Renal cortex interstitium (tissue), 11 donors: ENCODE results near the gene ABCA2. TPM values are rescaled to one million over a fixed set of nuclear protein-coding genes. Genes with fewer than 3 reads are reported as not detected.
"Not testable (repeated sequence)": the region's sequence is repeated elsewhere in the genome, so short reads cannot be mapped to it uniquely, and the experiment has no call there.

Experiments used
- DNase-seq, 11 donors: peaks; one replicate each; pipeline ENCODE4 v3.0.0-alpha.2; 2013; ENCODE audit warnings: low read depth in 9 of 11, low spot score in 4 of 11; ENCODE audit errors: extremely low read depth in 1 of 11
- polyA plus RNA-seq, 3 donors: library from polyadenylated mRNA; unstranded; fragments of 120-200 nt; gene quantifications; one replicate each; pipeline ENCODE4 v1.2.1, GENCODE V29; 2013; ENCODE audit not compliant: insufficient read length in 3 of 3

The ABCA2 gene
- polyA plus RNA-seq, 3 donors, result 43.4 to 66.6 (median 61.6) TPM

DNA sequence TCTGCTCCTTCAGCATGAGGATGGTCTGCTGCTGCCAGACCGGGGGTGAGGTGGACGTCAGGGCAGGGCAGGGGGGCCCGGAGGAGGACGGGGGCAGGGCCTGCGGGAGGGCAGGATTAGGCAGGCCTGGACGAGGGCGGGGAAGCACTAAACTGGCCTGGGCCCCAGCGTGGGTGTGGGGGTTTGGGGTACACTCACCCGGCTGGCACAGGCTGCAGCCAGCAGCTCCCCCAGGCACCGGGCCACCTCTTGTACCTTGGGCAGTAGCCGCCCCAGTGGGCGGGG is 36.8 kb upstream of the ABCA2 start:
- no peak for DNase-seq

DNA sequence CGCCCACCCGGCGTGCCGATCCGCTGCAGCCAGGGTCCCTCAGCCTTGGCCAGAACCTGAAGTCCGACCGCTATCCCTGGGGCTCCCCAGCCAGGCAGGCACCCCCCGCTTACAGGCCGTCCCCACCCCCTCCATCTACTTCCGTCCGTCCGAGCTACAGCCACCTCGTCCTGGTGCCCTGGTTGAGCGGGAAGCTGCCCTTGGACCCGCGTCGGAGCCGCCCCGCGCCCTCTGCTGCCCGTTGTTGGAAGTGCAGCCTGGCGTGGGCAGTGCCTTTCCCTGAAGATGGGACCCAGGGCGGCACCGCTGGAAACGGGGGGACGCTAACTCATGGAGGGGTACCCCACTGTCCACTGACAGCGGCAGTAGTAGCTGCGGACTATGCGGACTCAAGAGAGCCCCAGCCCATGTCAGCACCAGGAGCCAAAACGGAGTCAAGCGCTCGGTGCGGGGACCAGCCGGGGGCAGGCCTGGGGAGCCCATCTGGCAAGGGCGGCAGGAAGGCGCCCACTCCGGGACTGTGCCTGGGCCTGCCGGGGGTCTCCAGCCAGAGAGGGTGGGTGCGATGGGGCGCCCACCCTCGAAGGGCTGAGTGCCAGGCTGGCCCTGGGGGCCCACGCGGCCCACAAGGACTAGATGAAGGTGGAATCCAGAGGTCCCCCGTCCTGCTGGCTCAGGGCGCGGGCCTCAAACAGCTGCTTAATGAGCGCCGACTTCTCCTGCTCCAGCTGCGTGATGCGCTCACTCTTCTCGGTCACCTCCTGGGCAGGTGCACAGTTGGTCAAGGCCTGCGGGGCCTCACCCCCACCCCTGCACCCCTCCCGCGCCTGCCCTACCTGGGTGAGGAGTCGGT is 36.2 kb upstream of the ABCA2 start:
- no peak for DNase-seq

DNA sequence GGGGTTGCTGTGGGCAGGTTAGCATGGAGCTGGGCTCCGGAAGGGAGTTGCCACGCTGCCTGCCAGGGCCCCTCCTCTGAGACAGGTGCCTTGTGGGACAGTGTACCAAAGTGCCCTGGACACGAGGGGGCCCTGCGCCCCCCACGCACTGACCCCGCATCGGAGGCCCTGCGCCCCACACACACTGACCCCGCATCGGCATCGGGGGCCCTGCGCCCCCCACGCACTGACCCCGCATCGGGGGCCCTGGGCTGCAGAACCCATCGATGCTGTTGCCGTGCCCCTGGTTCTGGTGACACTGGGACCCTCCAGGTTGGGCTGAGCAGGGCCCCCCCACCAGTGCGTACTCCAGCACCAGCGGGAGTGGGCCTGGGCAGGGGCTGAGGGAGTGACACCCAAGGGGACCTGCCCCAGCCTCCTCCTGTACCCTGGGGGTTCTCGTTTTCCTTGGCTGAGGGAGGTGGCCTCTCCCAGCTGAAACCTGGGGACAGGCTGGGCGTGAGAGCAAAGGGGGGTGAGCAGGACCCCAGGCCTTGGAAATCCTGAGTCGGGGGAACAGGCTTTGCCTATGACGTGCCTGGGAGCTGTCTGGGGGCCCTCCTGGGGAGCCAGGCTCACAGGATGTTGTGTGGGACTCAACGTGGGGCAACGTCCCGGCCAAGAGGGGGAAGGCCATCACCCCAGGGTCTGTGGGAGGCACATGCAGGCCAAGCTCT is 35.4 kb upstream of the ABCA2 start:
- no peak for DNase-seq

DNA sequence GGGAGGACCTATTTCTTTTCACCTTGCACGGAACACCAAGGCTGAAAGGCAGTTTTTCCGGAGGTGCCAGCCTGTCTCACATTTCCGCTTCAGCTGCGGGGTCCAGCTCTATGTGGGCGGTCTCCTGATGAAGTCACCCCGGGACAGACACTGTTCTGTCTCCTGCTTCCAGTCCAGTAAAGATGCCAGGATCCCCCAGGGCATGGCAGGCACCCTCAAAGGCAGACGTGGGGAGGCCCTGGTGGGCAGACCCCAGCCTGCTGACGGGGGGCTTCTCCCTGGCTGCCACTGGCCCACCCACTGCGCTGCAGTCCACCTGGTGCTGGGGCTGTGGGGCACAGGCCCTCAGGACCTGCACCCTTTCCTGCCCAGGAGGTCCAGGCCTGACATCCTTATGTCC is 34.8 kb upstream of the ABCA2 start:
- DNase-seq, result not testable (repeated sequence)

DNA sequence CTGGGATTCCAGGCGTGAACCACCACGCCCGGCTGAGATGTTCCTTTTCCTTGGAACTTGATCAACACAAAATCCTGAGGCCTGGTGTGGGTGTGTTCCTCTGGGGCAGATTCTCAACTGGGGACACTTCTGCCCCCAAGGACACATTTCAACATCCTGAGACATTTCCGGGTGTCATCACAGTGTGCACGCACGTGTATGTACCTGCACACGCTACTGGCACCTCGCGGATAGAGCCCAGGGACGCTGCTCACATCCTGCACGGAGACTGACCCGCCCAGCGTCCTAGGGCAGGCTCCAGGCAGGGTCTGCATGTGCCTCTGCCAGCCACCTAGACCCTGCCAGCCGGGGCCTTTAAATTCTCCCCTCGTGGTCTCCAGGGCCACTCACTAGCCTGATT is 34.3 kb upstream of the ABCA2 start:
- no peak for DNase-seq

DNA sequence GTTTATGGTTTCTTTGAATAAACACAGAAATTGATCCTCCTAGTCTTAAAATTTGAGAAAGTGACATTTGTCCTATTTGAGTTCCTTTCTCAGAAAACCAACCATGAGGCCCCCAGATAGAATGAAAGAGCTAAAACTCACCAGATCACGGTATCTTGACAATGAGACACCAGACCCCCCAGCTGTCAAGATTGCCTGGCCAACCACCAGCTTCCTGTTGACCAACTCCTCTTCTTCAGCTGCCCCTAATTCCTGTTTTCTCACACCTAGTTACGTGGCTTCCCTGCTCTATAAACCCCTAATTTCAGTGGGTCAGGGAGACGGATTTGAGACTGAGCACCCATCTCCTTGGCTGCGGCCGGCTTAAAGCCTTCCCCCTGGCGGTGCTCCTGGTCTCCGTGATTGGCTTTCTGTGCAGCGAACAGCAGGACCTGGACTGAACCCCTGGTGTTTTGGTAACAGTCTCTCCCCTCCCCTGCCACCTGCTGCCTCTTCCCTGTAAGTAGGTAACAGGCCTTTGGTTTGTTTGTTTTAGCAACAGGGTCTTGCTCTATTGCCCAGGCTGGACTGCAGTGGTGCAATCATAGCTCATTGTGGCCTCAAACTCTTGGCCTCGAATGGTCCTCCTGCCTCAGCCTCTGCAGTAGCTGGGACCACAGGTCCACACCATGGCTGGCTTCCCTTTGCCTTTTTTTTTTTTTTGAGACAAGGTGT is 30.6 kb upstream of the ABCA2 start:
- DNase-seq, result no peak

DNA sequence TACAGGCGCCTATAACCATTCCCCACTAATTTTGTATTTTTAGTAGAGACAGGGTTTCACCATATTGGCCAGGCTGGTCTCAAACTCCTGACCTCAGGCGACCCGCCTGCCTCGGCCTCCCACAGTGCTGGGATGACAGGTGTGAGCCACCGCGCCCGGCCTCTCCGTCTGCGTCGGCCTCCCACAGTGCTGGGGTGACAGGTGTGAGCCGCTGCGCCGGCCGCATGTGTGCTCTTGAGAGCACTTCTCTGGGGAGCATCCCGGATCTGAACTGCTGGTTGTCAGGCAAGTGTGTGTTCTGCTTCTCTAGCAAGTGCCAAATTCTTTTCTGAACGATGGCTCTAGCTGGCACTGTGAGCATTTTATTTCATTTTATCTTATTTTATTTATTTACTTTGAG is 29.5 kb upstream of the ABCA2 start:
- no peak for DNase-seq

DNA sequence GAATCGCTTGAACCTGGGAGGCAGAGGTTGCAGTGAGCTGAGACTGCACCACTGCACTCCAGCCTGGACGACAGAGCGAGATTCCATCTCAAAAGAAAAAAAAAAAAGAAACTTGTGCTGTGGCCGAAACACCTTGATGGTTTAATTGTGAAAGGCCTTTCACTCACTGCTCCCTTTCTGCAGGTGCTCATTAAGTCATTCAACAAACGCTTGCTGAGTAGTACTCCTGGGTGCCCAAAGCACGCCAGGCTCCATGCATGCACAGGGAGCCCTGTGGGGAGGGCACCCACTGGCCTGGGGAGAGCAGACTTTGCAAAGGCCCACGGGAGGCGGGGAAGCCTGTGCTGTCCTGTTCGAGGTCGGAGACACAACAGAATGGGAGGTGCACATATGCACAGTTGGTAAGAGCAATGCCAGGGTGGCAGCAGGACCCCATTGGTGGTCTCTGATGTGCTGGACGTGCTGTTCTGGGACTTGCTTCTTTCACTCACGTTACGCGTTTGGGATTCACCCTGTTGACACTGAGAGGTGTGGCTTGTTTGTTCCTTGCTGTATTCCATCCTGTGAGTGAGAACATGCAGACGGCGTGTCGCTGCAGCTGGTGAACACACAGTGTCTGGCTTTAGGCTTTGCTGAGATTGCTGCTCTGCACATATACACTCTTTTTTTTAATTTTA is 28.8 kb upstream of the ABCA2 start:
- DNase-seq, result no peak

DNA sequence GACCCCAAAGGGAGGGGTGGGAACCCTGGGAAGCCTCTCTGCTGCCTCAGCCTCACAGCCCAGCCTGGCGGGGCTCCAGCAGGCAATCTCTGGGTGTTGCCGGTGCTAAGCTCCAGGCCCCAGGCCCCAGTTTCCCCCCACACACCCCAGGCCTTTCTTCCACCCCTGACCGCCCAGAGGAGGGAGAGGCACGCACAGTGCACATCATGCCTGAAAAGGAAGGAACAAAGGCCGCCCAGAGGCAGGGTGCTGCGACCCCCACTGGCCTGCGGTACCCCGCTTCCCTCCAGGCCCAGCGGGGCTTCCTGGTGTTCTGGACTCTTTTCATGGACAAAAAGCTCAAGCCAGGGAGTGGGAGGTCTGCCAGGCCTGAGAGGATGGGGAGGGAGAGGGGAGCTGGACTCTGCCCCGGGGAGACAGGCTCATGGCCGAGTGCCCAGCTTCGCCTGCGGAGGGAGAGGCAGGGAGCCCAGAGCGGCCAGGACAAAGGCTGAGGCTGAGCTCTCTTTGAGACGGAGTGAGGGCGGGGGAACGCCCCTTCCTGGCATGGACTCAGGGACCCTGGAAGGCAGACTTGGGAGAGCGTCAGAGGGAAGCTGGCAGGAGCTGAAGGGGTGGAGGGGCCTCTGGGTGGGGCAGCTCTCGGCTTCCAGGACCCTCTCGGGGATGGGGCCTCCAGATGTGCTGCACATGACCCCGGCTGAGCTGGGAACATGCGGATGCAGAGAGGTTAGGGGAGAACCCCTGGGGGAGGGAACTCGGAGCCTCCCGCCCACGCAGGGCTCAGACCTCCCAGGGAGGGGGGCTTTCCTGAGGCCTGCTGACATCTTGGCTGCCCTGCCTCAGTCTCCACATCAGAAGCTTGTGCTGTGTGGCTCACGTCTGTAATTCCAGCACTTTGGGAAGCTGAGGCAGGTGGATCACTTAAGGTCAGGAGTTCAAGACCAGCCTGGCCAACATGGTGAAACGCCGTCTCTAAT is 27.6 kb upstream of the ABCA2 start:
- peak in 5 of 11 donors; percentile 60 to 81 (median 67) for DNase-seq

DNA sequence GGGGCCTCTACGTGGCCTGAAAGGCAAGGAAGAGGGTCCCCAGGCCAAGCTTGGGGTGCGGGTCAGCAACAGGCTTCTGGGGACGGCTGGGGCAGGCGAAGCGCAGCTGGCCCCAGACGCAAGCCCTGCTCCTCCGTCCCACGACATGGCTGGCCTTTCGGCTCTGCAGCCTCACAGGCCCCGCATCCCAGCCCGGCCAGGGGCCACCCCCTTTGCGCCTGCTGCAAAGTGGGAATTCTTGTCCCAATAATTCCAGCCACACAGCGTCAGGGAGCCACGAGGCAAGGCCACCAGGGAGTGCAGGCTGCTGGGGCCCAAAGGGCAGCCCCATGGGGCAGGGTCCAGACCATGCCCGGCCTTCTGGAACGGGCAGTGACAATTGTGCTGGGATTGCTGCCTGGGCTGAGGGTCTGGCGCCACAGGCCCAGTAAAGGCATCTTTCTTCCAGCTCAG is 26.9 kb upstream of the ABCA2 start:
- DNase-seq, result no peak

DNA sequence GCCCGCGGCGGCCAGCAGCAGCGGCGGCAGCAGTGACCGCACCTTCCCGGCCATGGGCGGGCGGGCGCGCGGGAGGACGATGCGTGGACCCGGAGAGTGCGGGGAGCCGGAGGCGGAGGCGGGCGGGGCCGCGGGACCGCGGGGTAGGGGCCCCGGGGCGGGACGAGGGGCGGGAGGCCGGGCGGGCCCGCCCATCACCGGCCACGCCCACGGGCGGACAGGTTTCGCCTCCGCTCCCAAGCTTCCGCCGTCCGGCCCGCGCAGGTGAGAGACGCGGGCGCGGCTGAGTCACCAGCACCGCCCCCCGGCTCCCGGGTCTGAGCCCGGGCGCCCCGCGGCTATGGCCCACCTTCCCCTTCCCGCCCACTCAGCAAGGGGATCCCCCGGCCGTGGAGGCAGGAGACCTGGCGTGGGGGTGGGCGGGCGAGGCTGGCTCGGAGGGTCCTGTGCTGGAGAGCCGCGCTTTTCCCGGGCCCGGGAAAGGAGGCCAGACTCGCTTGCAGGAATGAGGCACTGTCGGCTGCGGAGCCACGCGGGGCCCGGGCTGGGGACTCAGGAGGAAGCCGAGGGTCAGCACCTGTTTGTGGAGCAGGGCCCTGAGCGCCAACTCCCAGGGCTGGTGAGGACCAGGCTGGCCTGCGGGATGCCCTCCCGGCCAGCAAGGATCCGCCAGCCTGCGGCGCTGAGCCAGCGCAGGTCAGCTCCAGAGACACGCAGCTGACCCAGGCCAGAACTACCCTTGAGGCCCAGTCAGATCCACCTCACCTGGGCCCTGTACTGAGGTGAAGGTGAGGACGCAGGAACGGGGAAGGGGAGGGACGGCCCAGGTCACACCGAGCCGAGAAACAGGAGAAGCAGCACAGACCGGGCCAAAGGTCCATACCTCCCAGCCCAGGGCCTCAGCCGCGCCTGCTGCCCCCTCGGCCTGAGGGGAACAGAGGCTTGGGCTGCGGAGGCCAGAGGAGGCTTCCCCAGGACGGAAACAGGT is 26.2 kb upstream of the ABCA2 start, which contains the start of gene ENTPD2:
Gene ENTPD2 (minus strand): TSS at position 118 of the 988 bp plus-strand sequence. CDS start 64 bp downstream, at position 54.
- no peak for DNase-seq

DNA sequence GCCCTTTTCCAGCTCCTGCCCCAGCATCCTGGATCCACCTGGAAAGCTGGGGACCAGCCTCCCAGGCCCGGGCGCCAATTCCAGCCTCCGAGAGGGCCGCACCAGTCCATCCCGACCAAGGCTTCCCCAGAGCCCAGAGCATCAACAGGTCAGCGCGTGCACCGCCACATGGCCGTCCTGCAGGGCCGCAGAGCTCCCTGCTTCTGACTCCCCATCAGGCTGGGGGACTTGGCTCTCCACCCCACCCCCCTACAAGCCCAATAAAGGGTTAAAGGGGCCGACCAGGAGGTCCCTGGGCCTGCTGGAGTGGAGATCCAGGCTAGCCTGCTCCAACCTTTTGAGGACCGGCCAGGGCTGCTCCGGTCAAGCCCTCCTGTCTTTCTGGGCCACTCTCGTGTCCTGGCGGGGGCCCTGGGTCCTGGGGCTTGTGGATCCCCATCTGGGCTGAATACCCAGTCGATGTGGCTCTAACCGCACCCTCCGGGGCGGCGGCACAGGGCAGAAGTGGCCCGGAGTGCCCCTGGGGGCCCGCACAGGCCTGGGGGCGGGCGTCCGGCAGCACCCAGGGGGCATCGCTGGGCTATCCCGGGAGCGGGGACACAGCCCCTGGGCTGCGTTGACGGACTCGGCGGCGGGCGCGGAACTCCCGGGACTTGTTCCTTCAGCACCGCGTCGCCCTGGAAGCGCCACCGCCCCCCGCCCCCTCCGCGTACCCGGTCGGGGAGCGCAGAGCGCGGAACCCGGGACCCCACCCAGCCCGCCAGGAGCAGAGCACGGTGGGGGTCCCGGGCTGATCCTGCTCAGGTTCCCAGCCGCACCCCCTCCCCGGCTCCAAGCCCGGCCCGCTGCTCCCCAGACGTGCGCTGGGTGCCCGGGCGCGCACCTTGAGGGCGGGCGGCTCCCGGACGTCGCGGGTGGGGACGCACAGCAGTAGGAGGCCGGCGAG is 25.2 kb upstream of the ABCA2 start:
- no peak for DNase-seq

DNA sequence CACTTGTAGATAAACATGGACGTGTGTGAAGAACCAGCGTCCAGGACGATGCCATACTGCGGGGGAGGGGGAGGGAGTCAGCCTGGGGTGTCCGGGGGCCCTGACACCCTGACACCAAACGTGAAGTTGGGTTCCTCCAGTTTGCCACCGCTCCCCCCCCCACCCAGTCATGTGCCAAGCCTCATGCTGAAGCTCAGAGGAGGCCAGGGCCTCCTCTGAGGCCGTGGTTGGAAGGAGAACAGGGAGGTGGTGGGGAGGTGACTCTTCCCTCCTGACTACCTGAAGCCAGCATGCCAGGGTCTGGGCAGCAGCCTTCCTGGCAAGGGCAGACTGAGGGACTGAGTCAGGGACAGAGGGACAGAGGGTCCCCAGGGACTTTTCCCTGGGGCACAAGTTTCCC is 24.3 kb upstream of the ABCA2 start:
- no peak for DNase-seq

DNA sequence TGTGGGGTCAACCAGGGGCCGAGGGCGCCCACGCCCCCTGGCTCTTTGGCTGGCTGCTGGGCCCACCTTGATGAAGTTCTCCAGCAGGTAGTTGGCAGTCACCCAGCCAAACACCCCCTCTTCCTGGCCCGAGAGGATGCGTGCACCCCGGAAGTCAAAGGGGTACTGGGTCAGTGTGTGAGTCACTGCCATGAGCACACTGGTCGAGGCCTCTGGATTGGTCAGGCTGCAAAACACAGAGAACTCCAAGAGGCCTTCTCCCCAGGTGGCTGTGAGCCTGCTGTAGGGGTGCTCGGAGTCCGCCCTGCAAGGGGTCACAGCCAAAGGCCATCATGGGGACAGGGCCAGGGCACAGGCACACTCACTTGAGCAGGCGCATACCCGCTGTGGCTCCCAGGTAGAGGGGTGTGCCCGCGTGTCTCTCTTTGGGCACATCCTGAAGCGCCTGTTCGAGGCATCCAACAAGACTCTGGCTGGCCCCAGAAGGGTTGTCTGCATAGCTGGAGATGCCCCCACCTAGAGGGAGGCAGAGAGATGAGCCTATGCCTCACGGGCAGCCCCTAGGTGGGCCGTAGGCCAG is 23.2 kb upstream of the ABCA2 start:
- no peak for DNase-seq

DNA sequence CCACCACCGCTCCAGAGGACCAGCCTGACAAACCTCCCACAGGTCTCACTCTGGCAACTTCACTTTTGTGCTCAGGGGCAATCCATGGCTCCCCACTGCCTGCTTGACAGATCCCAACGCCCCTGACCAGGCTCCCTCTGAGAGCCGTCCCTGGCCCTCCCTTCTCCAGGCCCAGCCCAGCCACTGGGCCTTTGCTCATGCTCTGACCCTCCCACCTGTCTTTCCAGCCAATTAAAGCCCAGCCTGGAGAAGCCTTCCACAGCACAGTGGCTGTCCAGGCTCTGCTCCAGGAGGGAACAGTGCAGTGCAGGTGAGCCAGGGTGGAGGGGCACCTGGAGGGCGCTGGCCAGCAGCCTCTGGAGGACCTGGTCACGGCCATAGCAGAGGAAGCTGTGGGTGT is 22.5 kb upstream of the ABCA2 start:
- DNase-seq, result no peak
